Measurements from ENCODE around the gene AGFG1.
A peak's percentile ranks its signal among the peaks of the same experiment; 100 is the strongest.

The AGFG1 gene

GRCh38 chr2:227461811-227462461 is 10.0 kb upstream of the AGFG1 start:
- no peak for DNase-seq (ENCODE audit: low spot score)

- no peak for DNase-seq (ENCODE audit: low spot score)
Observed at GRCh38 chr2:227462462-227462951, 9.4 kb upstream of the AGFG1 start.

- DNase-seq (ENCODE audit: low spot score): no peak
Observed at GRCh38 chr2:227462972-227463931, 8.7 kb upstream of the AGFG1 start.

GRCh38 chr2:227464361-227464760 is 7.6 kb upstream of the AGFG1 start:
- DNase-seq (ENCODE audit: low spot score): no peak

- DNase-seq (ENCODE audit: low spot score): no peak
Observed at GRCh38 chr2:227464851-227465250, 7.1 kb upstream of the AGFG1 start.

GRCh38 chr2:227466887-227467600 is 4.9 kb upstream of the AGFG1 start:
- DNase-seq (ENCODE audit: low spot score): no peak

GRCh38 chr2:227471412-227471811 is 544 bp upstream of the AGFG1 start:
- DNase-seq (ENCODE audit: low spot score): no peak

- DNase-seq (ENCODE audit: low spot score): peak; percentile 65
Observed at GRCh38 chr2:227472265-227473121, 537 bp downstream of the AGFG1 start.

- DNase-seq (ENCODE audit: low spot score): no peak
Observed at GRCh38 chr2:227473122-227473461, 1.1 kb downstream of the AGFG1 start.

GRCh38 chr2:227473806-227474205 is 1.9 kb downstream of the AGFG1 start:
- DNase-seq (ENCODE audit: low spot score): no peak

GRCh38 chr2:227474410-227474809 is 2.5 kb downstream of the AGFG1 start:
- DNase-seq (ENCODE audit: low spot score): no peak

GRCh38 chr2:227477291-227477690 is 5.3 kb downstream of the AGFG1 start:
- no peak for DNase-seq (ENCODE audit: low spot score)

- DNase-seq (ENCODE audit: low spot score): peak; percentile 38
Observed at GRCh38 chr2:227479865-227480475, 8.0 kb downstream of the AGFG1 start.

GRCh38 chr2:227480528-227480927 is 8.6 kb downstream of the AGFG1 start:
- no peak for DNase-seq (ENCODE audit: low spot score)

- DNase-seq (ENCODE audit: low spot score): peak; percentile 56
Observed at GRCh38 chr2:227482638-227483340, 10.8 kb downstream of the AGFG1 start.

- no peak for DNase-seq (ENCODE audit: low spot score)
Observed at GRCh38 chr2:227485429-227485828, 13.5 kb downstream of the AGFG1 start.

GRCh38 chr2:227486688-227487087 is 14.7 kb downstream of the AGFG1 start:
- DNase-seq (ENCODE audit: low spot score): no peak

GRCh38 chr2:227488045-227488444 is 16.1 kb downstream of the AGFG1 start:
- no peak for DNase-seq (ENCODE audit: low spot score)

GRCh38 chr2:227491386-227491785 is 19.4 kb downstream of the AGFG1 start:
- DNase-seq (ENCODE audit: low spot score): no peak

- DNase-seq (ENCODE audit: low spot score): no peak
Observed at GRCh38 chr2:227493524-227493923, 21.6 kb downstream of the AGFG1 start.

- no peak for DNase-seq (ENCODE audit: low spot score)
Observed at GRCh38 chr2:227497158-227497557, 25.2 kb downstream of the AGFG1 start.

Measured in AG20443 (cell line).